MM.1S (cell line): ENCODE data around the gene GADD45B.

ENCODE experiments used
- DNase-seq: peaks from one replicate; pipeline ENCODE4 v3.0.0-alpha.2; 2015
- H2AFZ ChIP-seq: fragments of 300-600 bp; sonication (generic); 2 replicates; pipeline ENCODE4 v1.6.0; 2016; ENCODE audit warnings: antibody characterized with exemption, low read length
- H3F3A ChIP-seq: fragments of 300-600 bp; sonication (generic); 2 replicates; pipeline ENCODE4 v1.6.1; 2016; ENCODE audit warnings: mild to moderate bottlenecking, antibody characterized with exemption, low read length, moderate library complexity, mixed read lengths; ENCODE audit not compliant: insufficient read depth
- H3K27ac ChIP-seq: fragments of 300-600 bp; sonication (generic); 2 replicates; pipeline ENCODE4 v1.5.1; 2016; ENCODE audit warnings: mild to moderate bottlenecking, low read length
- H3K27me3 ChIP-seq: fragments of 300-600 bp; sonication (generic); replicated peaks from 2 replicates; pipeline ENCODE4 v1.6.0; 2016; ENCODE audit warnings: low read length; ENCODE audit not compliant: insufficient read depth
- H3K36me3 ChIP-seq: fragments of 300-600 bp; sonication (generic); replicated peaks from 2 replicates; pipeline ENCODE4 v1.6.1; 2016; ENCODE audit warnings: mild to moderate bottlenecking, low read length, mixed read lengths; ENCODE audit not compliant: insufficient read depth
- H3K4me1 ChIP-seq: fragments of 300-600 bp; sonication (generic); 2 replicates; pipeline ENCODE4 v1.6.1; 2016; ENCODE audit warnings: low read length, mixed read lengths
- H3K4me2 ChIP-seq: fragments of 300-600 bp; sonication (generic); 2 replicates; pipeline ENCODE4 v1.6.0; 2016; ENCODE audit warnings: low read depth, low read length
- H3K4me3 ChIP-seq: fragments of 300-600 bp; sonication (generic); 2 replicates; pipeline ENCODE4 v1.5.1; 2016; ENCODE audit warnings: low read length, mixed read lengths
- H3K79me2 ChIP-seq: fragments of 300-600 bp; sonication (generic); 2 replicates; pipeline ENCODE4 v1.6.1; 2016; ENCODE audit warnings: mixed run types, low read length, mixed read lengths
- H3K9ac ChIP-seq: fragments of 300-600 bp; sonication (generic); 2 replicates; pipeline ENCODE4 v1.6.1; 2016; ENCODE audit warnings: low read length, mixed read lengths
- H3K9me2 ChIP-seq: fragments of 300-600 bp; sonication (generic); replicated peaks from 2 replicates; pipeline ENCODE4 v1.6.1; 2016; ENCODE audit warnings: mild to moderate bottlenecking, low read length, mixed read lengths; ENCODE audit not compliant: insufficient read depth
- H3K9me3 ChIP-seq: fragments of 300-600 bp; sonication (generic); replicated peaks from 2 replicates; pipeline ENCODE4 v1.6.1; 2016; ENCODE audit warnings: mild to moderate bottlenecking, low read length, mixed read lengths; ENCODE audit not compliant: insufficient read depth
- H4K20me1 ChIP-seq: fragments of 300-600 bp; sonication (generic); 2 replicates; pipeline ENCODE4 v1.6.1; 2016; ENCODE audit warnings: mild to moderate bottlenecking, low read length, moderate library complexity, mixed read lengths; ENCODE audit not compliant: insufficient read depth
- EZH2 ChIP-seq: fragments of 300-600 bp; sonication (generic); optimal IDR thresholded peaks from 2 replicates; pipeline ENCODE3; 2017; ENCODE audit warnings: low read depth, mild to moderate bottlenecking, antibody characterized with exemption, low read length, mixed read lengths
- EZH2phosphoT487 ChIP-seq: fragments of 300-600 bp; sonication (generic); IDR thresholded peaks from 2 replicates; pipeline ENCODE4 v1.6.1; 2018; ENCODE audit warnings: antibody characterized with exemption, low read length
- TF ChIP-seq, protein P1 (sequence below): fragments of 300-600 bp; sonication (generic); IDR thresholded peaks from 2 replicates; pipeline ENCODE4 v1.5.1; 2016; ENCODE audit warnings: antibody characterized with exemption, low read length, mixed read lengths

Gene GADD45B

GRCh38 chr19:2454199-2454961 is 21.5 kb upstream of the GADD45B start:
- Histone ChIP-seq H3K36me3 (no peaks in the 10 kb centered on the region), H3K9me3 (no peaks in the 10 kb centered on the region), H3K9me2 (no peaks in the 10 kb centered on the region), H4K20me1 (peaks cover 20% of the 10 kb centered on the region), H3K79me2 (peaks cover 76% of the 10 kb centered on the region), H3K27me3 (no peaks in the 10 kb centered on the region), H3K9ac (no peak overlapping the region), H2AFZ (no peak overlapping the region), H3K4me2 (no peak overlapping the region), H3K27ac (no peak overlapping the region), H3F3A (peaks cover 8% of the 10 kb centered on the region; the same call in 1 of the 2 replicates), H3K4me3 (no peak overlapping the region), H3K4me1 (peaks cover 7% of the 10 kb centered on the region; the same call in 1 of the 2 replicates)
- no peak for TF ChIP-seq EZH2phosphoT487
- TF ChIP-seq EZH2, result no peak
- TF ChIP-seq, protein P1, sequence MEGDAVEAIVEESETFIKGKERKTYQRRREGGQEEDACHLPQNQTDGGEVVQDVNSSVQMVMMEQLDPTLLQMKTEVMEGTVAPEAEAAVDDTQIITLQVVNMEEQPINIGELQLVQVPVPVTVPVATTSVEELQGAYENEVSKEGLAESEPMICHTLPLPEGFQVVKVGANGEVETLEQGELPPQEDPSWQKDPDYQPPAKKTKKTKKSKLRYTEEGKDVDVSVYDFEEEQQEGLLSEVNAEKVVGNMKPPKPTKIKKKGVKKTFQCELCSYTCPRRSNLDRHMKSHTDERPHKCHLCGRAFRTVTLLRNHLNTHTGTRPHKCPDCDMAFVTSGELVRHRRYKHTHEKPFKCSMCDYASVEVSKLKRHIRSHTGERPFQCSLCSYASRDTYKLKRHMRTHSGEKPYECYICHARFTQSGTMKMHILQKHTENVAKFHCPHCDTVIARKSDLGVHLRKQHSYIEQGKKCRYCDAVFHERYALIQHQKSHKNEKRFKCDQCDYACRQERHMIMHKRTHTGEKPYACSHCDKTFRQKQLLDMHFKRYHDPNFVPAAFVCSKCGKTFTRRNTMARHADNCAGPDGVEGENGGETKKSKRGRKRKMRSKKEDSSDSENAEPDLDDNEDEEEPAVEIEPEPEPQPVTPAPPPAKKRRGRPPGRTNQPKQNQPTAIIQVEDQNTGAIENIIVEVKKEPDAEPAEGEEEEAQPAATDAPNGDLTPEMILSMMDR, result no peak
- DNase-seq, result no peak

DNA sequence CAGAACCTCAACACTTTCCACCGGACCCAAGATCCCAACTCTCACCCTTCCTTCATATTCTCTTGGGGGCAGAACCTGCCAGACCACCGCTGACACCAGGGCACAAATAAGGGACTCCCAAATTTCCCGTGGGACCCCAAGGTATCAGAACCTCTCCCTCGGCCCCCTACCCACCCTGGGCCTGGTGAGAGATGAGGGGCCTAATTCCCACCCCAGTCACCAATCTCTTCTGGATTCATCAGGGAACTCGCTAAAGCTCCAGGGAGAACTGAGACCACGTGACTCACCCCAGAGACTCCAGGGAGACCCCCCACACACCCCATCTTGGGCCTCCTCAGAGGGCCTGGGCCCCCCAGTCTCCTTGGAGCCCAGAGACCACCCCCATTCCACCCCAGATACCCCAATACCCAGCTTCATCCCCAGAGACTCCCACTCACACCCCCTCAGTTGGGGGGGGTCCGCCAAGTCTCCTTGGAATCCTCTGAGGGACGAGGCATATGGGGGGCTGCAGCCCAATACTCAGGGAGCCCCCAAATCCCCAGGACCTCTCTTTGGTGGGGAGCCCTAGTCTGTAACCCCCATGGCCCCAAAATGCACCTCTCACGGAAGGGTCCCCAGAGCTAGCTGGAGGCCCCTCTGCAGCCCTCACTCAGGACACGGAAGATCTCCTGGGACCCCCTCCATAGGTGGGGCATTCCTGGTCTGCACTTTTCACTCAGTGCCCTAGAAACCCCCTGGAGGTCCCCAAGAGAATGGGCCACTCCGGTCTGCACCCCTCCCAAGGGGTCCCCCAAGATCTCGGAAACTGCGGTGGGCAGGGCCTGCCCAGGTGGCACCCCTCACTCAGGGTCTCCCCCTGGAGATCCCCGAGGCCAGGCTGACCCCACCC is 20.7 kb upstream of the GADD45B start:
- no peak for DNase-seq
- Histone ChIP-seq H3K27me3 (no peaks in the 10 kb centered on the region), H4K20me1 (peaks cover 20% of the 10 kb centered on the region), H3F3A (peaks cover 8% of the 10 kb centered on the region; the same call in 1 of the 2 replicates), H3K36me3 (no peaks in the 10 kb centered on the region), H3K79me2 (peaks cover 69% of the 10 kb centered on the region), H3K9ac (peak overlapping the region; percentile 98), H3K27ac (peak overlapping the region; percentile 39; the same call in 1 of the 2 replicates), H3K4me1 (peaks cover 7% of the 10 kb centered on the region; the same call in 1 of the 2 replicates), H3K4me3 (peak overlapping the region; percentile 98), H3K4me2 (peak overlapping the region; percentile 87), H2AFZ (no peak overlapping the region), H3K9me2 (no peaks in the 10 kb centered on the region), H3K9me3 (no peaks in the 10 kb centered on the region)
- TF ChIP-seq, protein P1, result no peak
- TF ChIP-seq EZH2phosphoT487 (no peak), EZH2 (no peak)

DNA sequence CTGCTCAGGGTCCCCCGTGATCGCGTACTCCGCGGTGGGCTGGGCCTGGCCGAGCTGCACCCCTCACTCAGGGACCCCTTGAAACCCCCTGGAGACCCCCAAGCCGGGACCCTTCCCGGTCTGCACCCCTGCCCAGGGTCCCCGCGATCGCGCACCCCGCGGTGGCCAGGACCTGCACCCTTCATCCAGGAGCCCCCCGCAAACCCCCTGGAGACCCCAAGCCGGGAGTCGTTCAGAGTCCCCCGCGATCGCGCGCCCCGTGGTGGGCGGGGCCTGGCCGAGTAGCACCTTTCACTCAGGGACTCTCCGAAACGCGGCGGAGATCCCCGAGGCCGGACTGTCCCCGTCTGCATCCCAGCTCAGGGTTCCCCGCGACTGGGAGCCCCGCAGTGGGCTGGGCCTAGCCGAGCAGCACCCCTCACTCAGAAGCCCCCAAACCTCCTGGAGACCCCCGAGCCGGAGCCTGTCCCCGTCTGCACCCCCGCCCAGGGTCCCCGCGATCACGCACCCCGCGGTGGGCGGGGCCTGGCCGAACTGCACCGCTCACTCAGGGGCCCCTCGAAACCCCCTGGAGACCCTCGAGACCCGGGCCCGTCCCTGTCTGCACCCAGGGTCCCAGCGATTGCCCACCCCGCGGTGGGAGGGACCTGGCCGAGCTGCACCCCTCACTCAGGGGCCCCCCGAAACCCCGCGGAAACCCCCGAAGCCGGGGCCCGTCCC is 19.9 kb upstream of the GADD45B start:
- H3K9me2 ChIP-seq, result no peaks in the 10 kb centered on the region
- peaks cover 8% of the 10 kb centered on the region; the same call in 1 of the 2 replicates for H3F3A ChIP-seq
- peaks cover 20% of the 10 kb centered on the region for H4K20me1 ChIP-seq
- peak overlapping the region; percentile 39; the same call in 1 of the 2 replicates for H3K27ac ChIP-seq
- H2AFZ ChIP-seq, result peak overlapping the region; percentile 6; the same call in 1 of the 2 replicates
- H3K9ac ChIP-seq, result peak overlapping the region; percentile 98
- no peaks in the 10 kb centered on the region for H3K36me3 ChIP-seq
- H3K27me3 ChIP-seq, result no peaks in the 10 kb centered on the region
- H3K4me2 ChIP-seq, result peak overlapping the region; percentile 87
- TF ChIP-seq, protein P1, result no peak
- TF ChIP-seq EZH2phosphoT487 (no peak), EZH2 (no peak)
- no peaks in the 10 kb centered on the region for H3K9me3 ChIP-seq
- peak overlapping the region; percentile 98 for H3K4me3 ChIP-seq
- DNase-seq, result peak; percentile 62
- H3K4me1 ChIP-seq, result peaks cover 8% of the 10 kb centered on the region; the same call in 1 of the 2 replicates
- H3K79me2 ChIP-seq, result peaks cover 61% of the 10 kb centered on the region
